HCT116 (cell line): ENCODE results near the gene RALGPS2. TPM values are rescaled to one million over a fixed set of nuclear protein-coding genes. Genes with fewer than 3 reads are reported as not detected.

Experiments used
- ATAC-seq: fragments of 200-7000 bp; cut with Tn5 transposase; 2 replicates; pipeline ENCODE4 v1.9.1; 2020; ENCODE audit warnings: mild to moderate bottlenecking, moderate library complexity
- BruUV-seq: library from RNA; stranded (reverse); fragments of 400-500 nt; replicated peaks from 2 replicates; lab custom pipeline; 2021; lab: Mats Ljungman, UMichigan
- CTCF ChIA-PET: fragments of 300-600 bp; sonication (Branson Sonifier 250); formaldehyde crosslinking; loops from one replicate; lab custom pipeline; 2021; ENCODE audit warnings: antibody characterized with exemption; lab: Charles Lee
- POLR2A ChIA-PET: fragments of 300-600, 350-600 bp; sonication (Branson Sonifier 250); formaldehyde crosslinking; loops from one replicate; lab custom pipeline; 2021; ENCODE audit warnings: antibody characterized with exemption; lab: Charles Lee
- RAD21 ChIA-PET, 2 experiments: fragments of 300-600 bp; sonication (Branson Sonifier 250); formaldehyde crosslinking; loops; one replicate each; lab custom pipeline; 2023; ENCODE audit warnings: low total read pairs in 2 of 2; ENCODE audit not compliant: uncharacterized antibody in 2 of 2, unreplicated experiment in 2 of 2, low non-redundant PET in 1 of 2; lab: Charles Lee
- DNase-seq: peaks from one replicate; pipeline ENCODE4 v3.0.0-alpha.2; 2010; ENCODE audit warnings: low read depth, low spot score
- H2AFZ ChIP-seq: fragments of 200-600 bp; shearing (Covaris generic), sonication (generic); 2 replicates; pipeline ENCODE4 v1.6.1; 2017; ENCODE audit warnings: low read depth, mixed run types, mixed read lengths, antibody characterized with exemption, low read length; ENCODE audit not compliant: poor library complexity, severe bottlenecking
- H3K27ac ChIP-seq: 2 replicates; pipeline ENCODE4 v1.5.1; 2012; ENCODE audit warnings: low read depth, low read length
- H3K27me3 ChIP-seq: fragments of 200-600 bp; sonication (generic); 2 replicates; pipeline ENCODE4 v1.6.1; 2016; ENCODE audit warnings: mixed run types, low read length, mixed read lengths; ENCODE audit not compliant: insufficient read depth
- H3K36me3 ChIP-seq, 2 experiments: fragments of 200-500 bp in 1 of 2; fragments of 200-600 bp in 1 of 2; sonication (Bioruptor generic) in 1 of 2; sonication (generic) in 1 of 2; 2 replicates each; pipeline versions ENCODE4 v1.5.1 to v1.6.1; 2014 to 2016; ENCODE audit warnings: low read length in 2 of 2, inconsistent platforms in 1 of 2, mixed read lengths in 1 of 2, mixed run types in 1 of 2; ENCODE audit not compliant: insufficient read depth in 2 of 2, control insufficient read depth in 1 of 2
- H3K4me1 ChIP-seq, 2 experiments: fragments of 200-600 bp in 1 of 2; sonication (generic) in 1 of 2; 2 replicates each; pipeline versions ENCODE4 v1.5.1 to v1.6.1; 2012 to 2017; ENCODE audit warnings: low read length in 2 of 2, inconsistent platforms in 1 of 2, mild to moderate bottlenecking in 1 of 2, mixed read lengths in 1 of 2, mixed run types in 1 of 2, moderate library complexity in 1 of 2; ENCODE audit not compliant: insufficient read depth in 2 of 2, control insufficient read depth in 1 of 2
- H3K4me2 ChIP-seq: fragments of 200-600 bp; sonication (generic); 2 replicates; pipeline ENCODE4 v1.6.1; 2017; ENCODE audit warnings: mixed run types, low read length, mixed read lengths
- H3K4me3 ChIP-seq, 2 experiments: fragments of 200-600 bp in 1 of 2; sonication (generic) in 1 of 2; replicated peaks in 1 of 2; 2 replicates each; pipeline ENCODE4 v1.5.1; 2011 to 2016; ENCODE audit warnings: low read length in 2 of 2, control low read depth in 1 of 2, low read depth in 1 of 2, mild to moderate bottlenecking in 1 of 2, mixed read lengths in 1 of 2, mixed run types in 1 of 2
- H3K79me2 ChIP-seq: fragments of 200-600 bp; sonication (generic); 2 replicates; pipeline ENCODE4 v1.6.1; 2017; ENCODE audit warnings: mild to moderate bottlenecking, mixed run types, low read length, moderate library complexity, mixed read lengths; ENCODE audit not compliant: insufficient read depth
- H3K9ac ChIP-seq: fragments of 200-600 bp; sonication (generic); 2 replicates; pipeline ENCODE4 v1.6.1; 2016; ENCODE audit warnings: low read length, mixed read lengths
- H3K9me2 ChIP-seq: fragments of 200-600 bp; sonication (generic), shearing (Covaris generic); 2 replicates; pipeline ENCODE4 v1.6.1; 2017; ENCODE audit warnings: mixed run types, mild to moderate bottlenecking, moderate library complexity; ENCODE audit not compliant: insufficient read depth
- H3K9me3 ChIP-seq, 2 experiments: fragments of 200-500 bp in 1 of 2; fragments of 200-600 bp in 1 of 2; sonication (Bioruptor generic) in 1 of 2; sonication (generic) in 1 of 2; 2 replicates each; pipeline ENCODE4 v1.6.1; 2014 to 2017; ENCODE audit warnings: low read length in 2 of 2, mixed read lengths in 2 of 2, inconsistent platforms in 1 of 2, low read depth in 1 of 2, mild to moderate bottlenecking in 1 of 2, mixed run types in 1 of 2, moderate library complexity in 1 of 2; ENCODE audit not compliant: control insufficient read depth in 1 of 2, insufficient read depth in 1 of 2
- H4K20me1 ChIP-seq: fragments of 200-600 bp; sonication (generic), shearing (Covaris generic); 2 replicates; pipeline ENCODE4 v1.6.1; 2017; ENCODE audit warnings: mixed run types, mild to moderate bottlenecking, moderate library complexity; ENCODE audit not compliant: insufficient read depth
- CBX3 ChIP-seq: IDR thresholded peaks from 2 replicates; pipeline ENCODE4 v1.6.1; 2012; ENCODE audit warnings: low read depth
- CEBPB ChIP-seq: IDR thresholded peaks from 2 replicates; pipeline ENCODE4 v1.6.1; 2012; ENCODE audit warnings: low read depth
- EGR1 ChIP-seq: IDR thresholded peaks from 2 replicates; pipeline ENCODE4 v1.6.1; 2012; ENCODE audit warnings: low read depth
- ELF1 ChIP-seq: IDR thresholded peaks from 2 replicates; pipeline ENCODE4 v1.6.1; 2012; ENCODE audit warnings: low read depth, borderline replicate concordance
- FOSL1 ChIP-seq: IDR thresholded peaks from 2 replicates; pipeline ENCODE4 v1.6.1; 2012; ENCODE audit warnings: low read depth
- JUND ChIP-seq: IDR thresholded peaks from 2 replicates; pipeline ENCODE4 v1.6.1; 2012
- POLR2A ChIP-seq: IDR thresholded peaks from 2 replicates; pipeline ENCODE4 v1.7.0; 2011; ENCODE audit warnings: borderline replicate concordance; ENCODE audit not compliant: insufficient read depth, insufficient read length; ENCODE audit errors: extremely low read depth
- RAD21 ChIP-seq: IDR thresholded peaks from 2 replicates; pipeline ENCODE4 v1.6.1; 2012; ENCODE audit warnings: low read depth, mild to moderate bottlenecking
- SIN3A ChIP-seq: IDR thresholded peaks from 2 replicates; pipeline ENCODE4 v1.6.1; 2012; ENCODE audit warnings: low read depth
- SP1 ChIP-seq: IDR thresholded peaks from 2 replicates; pipeline ENCODE4 v1.6.1; 2012; ENCODE audit warnings: low read depth
- TCF7L2 ChIP-seq: IDR thresholded peaks from 2 replicates; pipeline ENCODE4 v1.7.0; 2011; ENCODE audit warnings: borderline replicate concordance, inconsistent platforms; ENCODE audit not compliant: insufficient read depth, insufficient read length; ENCODE audit errors: extremely low read depth
- YY1 ChIP-seq: IDR thresholded peaks from 2 replicates; pipeline ENCODE4 v1.6.1; 2011; ENCODE audit warnings: low read length, low read depth, moderate library complexity, mild to moderate bottlenecking; ENCODE audit not compliant: insufficient replicate concordance; ENCODE audit errors: extremely low read depth
- ZFX ChIP-seq: fragments of 450-650 bp; IDR thresholded peaks from 2 replicates; pipeline ENCODE4 v1.6.1; 2017
- ZNF274 ChIP-seq: fragments of 200-500 bp; sonication (Bioruptor generic); IDR thresholded peaks from 2 replicates; pipeline ENCODE4 v1.6.1; 2014; ENCODE audit warnings: mild to moderate bottlenecking, low read depth, low read length, inconsistent platforms
- intact Hi-C: fragments of 100-400 bp; cut with micrococcal nuclease; formaldehyde crosslinking; loops from 2 replicates; pipeline ENCODE4 v1.10.0; 2022
- total RNA-seq: library from RNA; stranded (reverse); gene quantifications from one replicate; pipeline ENCODE4 v1.2.1, GENCODE V29; 2021; ENCODE audit not compliant: unreplicated experiment
- TF ChIP-seq, protein P1 (sequence below): IDR thresholded peaks from 2 replicates; pipeline ENCODE4 v1.6.1; 2012; ENCODE audit warnings: low read depth
- TF ChIP-seq, protein P2 (sequence below): IDR thresholded peaks from 2 replicates; pipeline ENCODE4 v1.6.1; 2011; ENCODE audit warnings: mild to moderate bottlenecking, low read length, moderate library complexity; ENCODE audit not compliant: insufficient replicate concordance; ENCODE audit errors: extremely low read depth
- TF ChIP-seq, protein P3 (sequence below): IDR thresholded peaks from 2 replicates; pipeline ENCODE4 v1.6.1; 2012
- TF ChIP-seq, protein P4 (sequence below): IDR thresholded peaks from 2 replicates; pipeline ENCODE4 v1.6.1; 2012
- TF ChIP-seq, protein P5 (sequence below), 3 experiments: fragments of 200-600 bp in 1 of 3; sonication (generic) in 1 of 3; IDR thresholded peaks in 2 of 3; conservative IDR thresholded peaks in 1 of 3; 2 replicates each; pipeline ENCODE4 v1.5.1; 2012 to 2017; ENCODE audit warnings: low read depth in 2 of 3, low read length in 2 of 3, antibody characterized with exemption in 1 of 3, borderline replicate concordance in 1 of 3, control low read depth in 1 of 3, mild to moderate bottlenecking in 1 of 3, mixed read lengths in 1 of 3, mixed run types in 1 of 3, moderate library complexity in 1 of 3; ENCODE audit not compliant: insufficient read depth in 1 of 3

RALGPS2 gene
- total RNA-seq, 1 experiment from 2014 or later: 25.6 TPM

DNA sequence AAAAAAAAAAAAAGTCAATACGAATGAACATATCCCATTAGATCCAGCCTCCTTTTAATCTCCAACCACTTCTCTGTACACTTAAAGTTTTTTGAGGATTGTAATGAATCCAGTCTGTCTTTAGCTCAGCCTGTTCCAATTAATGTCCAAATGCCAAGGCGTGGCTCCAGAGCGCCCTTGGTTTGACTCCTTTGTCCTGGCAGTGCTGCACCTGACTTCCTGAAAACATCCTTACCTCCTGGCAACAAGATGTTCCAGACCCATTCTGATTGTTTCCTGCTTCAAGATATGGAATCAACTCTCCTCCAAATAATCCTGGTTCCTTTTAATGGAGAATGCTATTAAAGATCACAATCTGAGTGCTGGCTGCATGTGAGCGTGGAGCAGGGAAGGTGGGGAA lies 226.6 kb downstream of the RALGPS2 start:
- Histone ChIP-seq H3K27ac (no peak overlapping the region), H3K9ac (no peak overlapping the region), H3K9me2 (no peaks in the 10 kb centered on the region), H3K27me3 (no peaks in the 10 kb centered on the region), H3K79me2 (no peaks in the 10 kb centered on the region), H4K20me1 (no peaks in the 10 kb centered on the region), H3K4me2 (no peak overlapping the region), H2AFZ (no peak overlapping the region), H3K9me3 (no peaks in the 10 kb centered on the region), H3K4me1 (no peaks in the 10 kb centered on the region), H3K36me3 (no peaks in the 10 kb centered on the region), H3K4me3 (no peak overlapping the region)
- ChIA-PET POLR2A (no interaction called here), RAD21 (no interaction called here), CTCF (no interaction called here)
- intact Hi-C loops: no loop called here
- no TSS peak for BruUV-seq
- no peak for DNase-seq
- TF ChIP-seq ZNF274 (no peak), ELF1 (no peak), ZFX (no peak), EGR1 (no peak), CBX3 (no peak), RAD21 (no peak), SIN3A (no peak), SP1 (no peak), POLR2A (no peak), JUND (no peak), YY1 (no peak), CEBPB (no peak), FOSL1 (no peak), TCF7L2 (no peak)
- TF ChIP-seq, protein P1, sequence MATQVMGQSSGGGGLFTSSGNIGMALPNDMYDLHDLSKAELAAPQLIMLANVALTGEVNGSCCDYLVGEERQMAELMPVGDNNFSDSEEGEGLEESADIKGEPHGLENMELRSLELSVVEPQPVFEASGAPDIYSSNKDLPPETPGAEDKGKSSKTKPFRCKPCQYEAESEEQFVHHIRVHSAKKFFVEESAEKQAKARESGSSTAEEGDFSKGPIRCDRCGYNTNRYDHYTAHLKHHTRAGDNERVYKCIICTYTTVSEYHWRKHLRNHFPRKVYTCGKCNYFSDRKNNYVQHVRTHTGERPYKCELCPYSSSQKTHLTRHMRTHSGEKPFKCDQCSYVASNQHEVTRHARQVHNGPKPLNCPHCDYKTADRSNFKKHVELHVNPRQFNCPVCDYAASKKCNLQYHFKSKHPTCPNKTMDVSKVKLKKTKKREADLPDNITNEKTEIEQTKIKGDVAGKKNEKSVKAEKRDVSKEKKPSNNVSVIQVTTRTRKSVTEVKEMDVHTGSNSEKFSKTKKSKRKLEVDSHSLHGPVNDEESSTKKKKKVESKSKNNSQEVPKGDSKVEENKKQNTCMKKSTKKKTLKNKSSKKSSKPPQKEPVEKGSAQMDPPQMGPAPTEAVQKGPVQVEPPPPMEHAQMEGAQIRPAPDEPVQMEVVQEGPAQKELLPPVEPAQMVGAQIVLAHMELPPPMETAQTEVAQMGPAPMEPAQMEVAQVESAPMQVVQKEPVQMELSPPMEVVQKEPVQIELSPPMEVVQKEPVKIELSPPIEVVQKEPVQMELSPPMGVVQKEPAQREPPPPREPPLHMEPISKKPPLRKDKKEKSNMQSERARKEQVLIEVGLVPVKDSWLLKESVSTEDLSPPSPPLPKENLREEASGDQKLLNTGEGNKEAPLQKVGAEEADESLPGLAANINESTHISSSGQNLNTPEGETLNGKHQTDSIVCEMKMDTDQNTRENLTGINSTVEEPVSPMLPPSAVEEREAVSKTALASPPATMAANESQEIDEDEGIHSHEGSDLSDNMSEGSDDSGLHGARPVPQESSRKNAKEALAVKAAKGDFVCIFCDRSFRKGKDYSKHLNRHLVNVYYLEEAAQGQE: no peak
- TF ChIP-seq, protein P2, sequence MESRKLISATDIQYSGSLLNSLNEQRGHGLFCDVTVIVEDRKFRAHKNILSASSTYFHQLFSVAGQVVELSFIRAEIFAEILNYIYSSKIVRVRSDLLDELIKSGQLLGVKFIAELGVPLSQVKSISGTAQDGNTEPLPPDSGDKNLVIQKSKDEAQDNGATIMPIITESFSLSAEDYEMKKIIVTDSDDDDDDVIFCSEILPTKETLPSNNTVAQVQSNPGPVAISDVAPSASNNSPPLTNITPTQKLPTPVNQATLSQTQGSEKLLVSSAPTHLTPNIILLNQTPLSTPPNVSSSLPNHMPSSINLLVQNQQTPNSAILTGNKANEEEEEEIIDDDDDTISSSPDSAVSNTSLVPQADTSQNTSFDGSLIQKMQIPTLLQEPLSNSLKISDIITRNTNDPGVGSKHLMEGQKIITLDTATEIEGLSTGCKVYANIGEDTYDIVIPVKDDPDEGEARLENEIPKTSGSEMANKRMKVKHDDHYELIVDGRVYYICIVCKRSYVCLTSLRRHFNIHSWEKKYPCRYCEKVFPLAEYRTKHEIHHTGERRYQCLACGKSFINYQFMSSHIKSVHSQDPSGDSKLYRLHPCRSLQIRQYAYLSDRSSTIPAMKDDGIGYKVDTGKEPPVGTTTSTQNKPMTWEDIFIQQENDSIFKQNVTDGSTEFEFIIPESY: no peak
- TF ChIP-seq, protein P3, sequence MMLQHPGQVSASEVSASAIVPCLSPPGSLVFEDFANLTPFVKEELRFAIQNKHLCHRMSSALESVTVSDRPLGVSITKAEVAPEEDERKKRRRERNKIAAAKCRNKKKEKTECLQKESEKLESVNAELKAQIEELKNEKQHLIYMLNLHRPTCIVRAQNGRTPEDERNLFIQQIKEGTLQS: no peak
- TF ChIP-seq, protein P4, sequence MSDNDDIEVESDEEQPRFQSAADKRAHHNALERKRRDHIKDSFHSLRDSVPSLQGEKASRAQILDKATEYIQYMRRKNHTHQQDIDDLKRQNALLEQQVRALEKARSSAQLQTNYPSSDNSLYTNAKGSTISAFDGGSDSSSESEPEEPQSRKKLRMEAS: no peak
- TF ChIP-seq, protein P5, sequence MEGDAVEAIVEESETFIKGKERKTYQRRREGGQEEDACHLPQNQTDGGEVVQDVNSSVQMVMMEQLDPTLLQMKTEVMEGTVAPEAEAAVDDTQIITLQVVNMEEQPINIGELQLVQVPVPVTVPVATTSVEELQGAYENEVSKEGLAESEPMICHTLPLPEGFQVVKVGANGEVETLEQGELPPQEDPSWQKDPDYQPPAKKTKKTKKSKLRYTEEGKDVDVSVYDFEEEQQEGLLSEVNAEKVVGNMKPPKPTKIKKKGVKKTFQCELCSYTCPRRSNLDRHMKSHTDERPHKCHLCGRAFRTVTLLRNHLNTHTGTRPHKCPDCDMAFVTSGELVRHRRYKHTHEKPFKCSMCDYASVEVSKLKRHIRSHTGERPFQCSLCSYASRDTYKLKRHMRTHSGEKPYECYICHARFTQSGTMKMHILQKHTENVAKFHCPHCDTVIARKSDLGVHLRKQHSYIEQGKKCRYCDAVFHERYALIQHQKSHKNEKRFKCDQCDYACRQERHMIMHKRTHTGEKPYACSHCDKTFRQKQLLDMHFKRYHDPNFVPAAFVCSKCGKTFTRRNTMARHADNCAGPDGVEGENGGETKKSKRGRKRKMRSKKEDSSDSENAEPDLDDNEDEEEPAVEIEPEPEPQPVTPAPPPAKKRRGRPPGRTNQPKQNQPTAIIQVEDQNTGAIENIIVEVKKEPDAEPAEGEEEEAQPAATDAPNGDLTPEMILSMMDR (IDR thresholded peaks at IDR 0.05 in 2 of 3, conservative IDR thresholded peaks at IDR 0.05 in 1 of 3; ENCODE audit: borderline replicate concordance in 1 of 3, insufficient read depth in 1 of 3, low read depth in 2 of 3, low read length in 2 of 3): no peak
- ATAC-seq: no peak
